Measurements from ENCODE around the gene CCT3.

Gene CCT3

GRCh38 chr1:156338180-156338976 is at the start of gene CCT3, which contains the start of gene TSACC:
CCT3 (minus strand) TSS chr1:156338292; CDS start chr1:156338184, 108 bp downstream.
TSACC (plus strand) TSS chr1:156338526; CDS start chr1:156339758, 1,232 bp downstream.
- in situ Hi-C loops (cut with HindIII; ENCODE audit: low sequenced_read_pairs): no loop called here

- in situ Hi-C loops (cut with HindIII; ENCODE audit: low sequenced_read_pairs): no loop called here
These were observed 49.7 kb upstream of the CCT3 start for GRCh38 chr1:156387870-156388173.

GRCh38 chr1:156386949-156387869 is 49.1 kb upstream of the CCT3 start:
- in situ Hi-C loops (cut with HindIII; ENCODE audit: low sequenced_read_pairs): no loop called here

GRCh38 chr1:156386134-156386901 is 48.2 kb upstream of the CCT3 start:
- in situ Hi-C loops (cut with HindIII; ENCODE audit: low sequenced_read_pairs): no loop called here

GRCh38 chr1:156385534-156386031 is 47.5 kb upstream of the CCT3 start:
- in situ Hi-C loops (cut with HindIII; ENCODE audit: low sequenced_read_pairs): no loop called here

- in situ Hi-C loops (cut with HindIII; ENCODE audit: low sequenced_read_pairs): no loop called here
These were observed 46.6 kb upstream of the CCT3 start for GRCh38 chr1:156384658-156385057.

GRCh38 chr1:156384007-156384406 is 45.9 kb upstream of the CCT3 start:
- in situ Hi-C loops (cut with HindIII; ENCODE audit: low sequenced_read_pairs): no loop called here

- in situ Hi-C loops (cut with HindIII; ENCODE audit: low sequenced_read_pairs): no loop called here
These were observed 44.9 kb upstream of the CCT3 start for GRCh38 chr1:156383023-156383422.

GRCh38 chr1:156382561-156382960 is 44.5 kb upstream of the CCT3 start:
- in situ Hi-C loops (cut with HindIII; ENCODE audit: low sequenced_read_pairs): no loop called here

- in situ Hi-C loops (cut with HindIII; ENCODE audit: low sequenced_read_pairs): no loop called here
These were observed 41.5 kb upstream of the CCT3 start for GRCh38 chr1:156379420-156380165.

GRCh38 chr1:156378557-156378956 is 40.5 kb upstream of the CCT3 start:
- in situ Hi-C loops (cut with HindIII; ENCODE audit: low sequenced_read_pairs): no loop called here

GRCh38 chr1:156376958-156377919 is 39.1 kb upstream of the CCT3 start:
- in situ Hi-C loops (cut with HindIII; ENCODE audit: low sequenced_read_pairs): no loop called here

GRCh38 chr1:156376146-156376545 is 38.1 kb upstream of the CCT3 start:
- in situ Hi-C loops (cut with HindIII; ENCODE audit: low sequenced_read_pairs): no loop called here

GRCh38 chr1:156373546-156373945 is 35.5 kb upstream of the CCT3 start:
- in situ Hi-C loops (cut with HindIII; ENCODE audit: low sequenced_read_pairs): loop anchor here (5.0 kb wide), 2 partner anchors 59 to 91 kb away; partner anchors contain the start of genes SMG5 and TMEM79

GRCh38 chr1:156372876-156373275 is 34.8 kb upstream of the CCT3 start:
- in situ Hi-C loops (cut with HindIII; ENCODE audit: low sequenced_read_pairs): loop anchor here (5.0 kb wide), 2 partner anchors 59 to 91 kb away; partner anchors contain the start of genes SMG5 and TMEM79

- in situ Hi-C loops (cut with HindIII; ENCODE audit: low sequenced_read_pairs): loop anchor here (5.0 kb wide), 2 partner anchors 60 to 90 kb away; partner anchors contain the start of genes SMG5 and TMEM79
These were observed 34.1 kb upstream of the CCT3 start for GRCh38 chr1:156372265-156372586.

GRCh38 chr1:156371553-156372264 is 33.6 kb upstream of the CCT3 start:
- in situ Hi-C loops (cut with HindIII; ENCODE audit: low sequenced_read_pairs): loop anchor here (5.0 kb wide), 2 partner anchors 61 to 89 kb away; partner anchors contain the start of genes SMG5 and TMEM79

- in situ Hi-C loops (cut with HindIII; ENCODE audit: low sequenced_read_pairs): loop anchor here (5.0 kb wide), 2 partner anchors 63 to 87 kb away; partner anchors contain the start of genes SMG5 and TMEM79
These were observed 31.7 kb upstream of the CCT3 start for GRCh38 chr1:156369685-156370286.

Data from endothelial cell of hepatic sinusoid (primary cell).